HepG2 (cell line): ENCODE results near the gene HSPA1A. TPM values are rescaled to one million over a fixed set of nuclear protein-coding genes. Genes with fewer than 3 reads are reported as not detected.
A peak's percentile ranks its signal among the peaks of the same experiment; 100 is the strongest.

Experiments
- CHD2 ChIP-seq: IDR thresholded peaks from 2 replicates; pipeline ENCODE4 v1.6.1; 2011; ENCODE audit warnings: low read depth, low read length, improper control_type of control experiment
- FOXJ3 ChIP-seq: sonication (generic); formaldehyde crosslinking; IDR thresholded peaks from 2 replicates; pipeline ENCODE4 v1.4.0; 2020; ENCODE audit warnings: missing genetic modification reagents, mild to moderate bottlenecking, borderline replicate concordance
- HNF4A ChIP-seq: sonication (generic); formaldehyde crosslinking; IDR thresholded peaks from 2 replicates; pipeline ENCODE4 v1.4.0; 2020; ENCODE audit warnings: missing genetic modification reagents
- ISL2 ChIP-seq: sonication (generic); formaldehyde crosslinking; IDR thresholded peaks from 2 replicates; pipeline ENCODE4 v1.5.0; 2020; ENCODE audit warnings: missing genetic modification reagents
- NR2F1 ChIP-seq, 2 experiments: fragments of 450-650 bp in 1 of 2; formaldehyde crosslinking in 1 of 2; IDR thresholded peaks; 2 replicates each; pipeline versions ENCODE4 v1.5.0 to v1.6.1; 2016 to 2020; ENCODE audit warnings: mild to moderate bottlenecking in 1 of 2, missing compliant biosample characterization in 1 of 2, missing genetic modification reagents in 1 of 2, moderate library complexity in 1 of 2
- RARA ChIP-seq: IDR thresholded peaks from 2 replicates; pipeline ENCODE4 v1.6.1; 2016; ENCODE audit warnings: missing genetic modification reagents, missing compliant biosample characterization
- YEATS4 ChIP-seq: sonication (generic); formaldehyde crosslinking; IDR thresholded peaks from 2 replicates; pipeline ENCODE4 v1.4.0; 2020; ENCODE audit warnings: missing genetic modification reagents, borderline replicate concordance
- ZNF10 ChIP-seq: sonication (generic); formaldehyde crosslinking; IDR thresholded peaks from 2 replicates; pipeline ENCODE4 v1.4.0; 2020; ENCODE audit warnings: mild to moderate bottlenecking, low read depth, missing genetic modification reagents, borderline replicate concordance
- ZNF296 ChIP-seq: sonication (generic); formaldehyde crosslinking; conservative IDR thresholded peaks from 2 replicates; pipeline ENCODE4 v1.5.0; 2020; ENCODE audit warnings: mild to moderate bottlenecking, missing genetic modification reagents
- ZNF44 ChIP-seq: sonication (generic); formaldehyde crosslinking; IDR thresholded peaks from 2 replicates; pipeline ENCODE4 v1.5.1; 2020; ENCODE audit warnings: mild to moderate bottlenecking, missing genetic modification reagents
- ZNF598 ChIP-seq: sonication (generic); formaldehyde crosslinking; IDR thresholded peaks from 2 replicates; pipeline ENCODE4 v1.5.1; 2020; ENCODE audit warnings: mild to moderate bottlenecking, missing genetic modification reagents, borderline replicate concordance
- polyA plus RNA-seq, 8 experiments: library from polyadenylated mRNA; depleted of rRNA in 3 of 8; stranded (reverse) in 7 of 8; unstranded in 1 of 8; fragments of >200 nt; fragmentation: Illumina TruSeq in 4 of 8; extraction: Trizol in 4 of 8; gene quantifications; 2 replicates each; pipeline versions ENCODE4 v1.2.1 to v1.2.3, GENCODE V29; 2011 to 2016; ENCODE audit warnings: low read depth in 4 of 8, missing spikeins in 1 of 8, mixed read lengths in 1 of 8; ENCODE audit not compliant: insufficient read depth in 1 of 8
- total RNA-seq, 5 experiments: library from RNA; depleted of rRNA; stranded (reverse); fragments of >200 nt; fragmentation: Illumina TruSeq; extraction: Trizol; gene quantifications; 2 replicates each; pipeline ENCODE4 v1.2.3, GENCODE V29; 2016; ENCODE audit warnings: low read depth in 1 of 5
- TF ChIP-seq, protein P1 (sequence below): sonication (generic); formaldehyde crosslinking; IDR thresholded peaks from 2 replicates; pipeline ENCODE4 v1.4.0; 2020; ENCODE audit warnings: missing genetic modification reagents, borderline replicate concordance
- TF ChIP-seq, protein P2 (sequence below): sonication (generic); formaldehyde crosslinking; conservative IDR thresholded peaks from 2 replicates; pipeline ENCODE4 v1.4.0; 2020; ENCODE audit warnings: mild to moderate bottlenecking, missing genetic modification reagents, moderate library complexity
- TF ChIP-seq, protein P3 (sequence below), 2 experiments: sonication (generic) in 1 of 2; formaldehyde crosslinking in 1 of 2; IDR thresholded peaks; 2 replicates each; pipeline versions ENCODE4 v1.4.0 to v1.6.1; 2018 to 2020; ENCODE audit warnings: missing genetic modification reagents in 2 of 2, borderline replicate concordance in 1 of 2, low read depth in 1 of 2, mild to moderate bottlenecking in 1 of 2, missing biosample characterization in 1 of 2
- TF ChIP-seq, protein P4 (sequence below): sonication (generic); formaldehyde crosslinking; IDR thresholded peaks from 2 replicates; pipeline ENCODE4 v1.4.0; 2020; ENCODE audit warnings: missing genetic modification reagents, borderline replicate concordance
- TF ChIP-seq, protein P5 (sequence below): sonication (generic); formaldehyde crosslinking; IDR thresholded peaks from 2 replicates; pipeline ENCODE4 v1.5.1; 2020; ENCODE audit warnings: mild to moderate bottlenecking, missing genetic modification reagents, moderate library complexity

The HSPA1A gene
- total and polyA plus RNA-seq, 2 of the 13 experiments (the other 11 are each of a cell fraction or from before 2014, with no cell fraction given): 44.5 to 85.0 TPM

DNA sequence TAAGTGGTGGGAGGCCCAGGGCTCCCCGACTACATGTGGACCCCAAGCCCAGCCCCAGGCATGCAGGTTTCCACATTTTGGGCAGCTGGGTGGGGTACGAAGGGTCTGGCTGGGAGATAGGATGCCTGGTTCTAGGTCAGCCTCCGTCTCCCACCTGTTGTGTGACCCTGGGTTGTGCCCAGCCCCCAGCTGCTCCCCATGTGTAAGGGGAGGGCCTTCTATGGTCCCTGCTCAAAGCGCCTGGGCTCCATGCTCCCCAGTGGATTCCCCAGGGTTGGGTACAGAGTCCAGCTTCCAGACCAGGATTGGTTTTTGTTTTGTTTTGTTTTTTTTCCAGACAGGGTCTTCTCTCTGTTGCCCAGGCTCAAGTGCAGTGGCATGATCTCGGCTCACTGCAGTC, 37.1 kb upstream of the HSPA1A start (continued):
- TF ChIP-seq, protein P1, sequence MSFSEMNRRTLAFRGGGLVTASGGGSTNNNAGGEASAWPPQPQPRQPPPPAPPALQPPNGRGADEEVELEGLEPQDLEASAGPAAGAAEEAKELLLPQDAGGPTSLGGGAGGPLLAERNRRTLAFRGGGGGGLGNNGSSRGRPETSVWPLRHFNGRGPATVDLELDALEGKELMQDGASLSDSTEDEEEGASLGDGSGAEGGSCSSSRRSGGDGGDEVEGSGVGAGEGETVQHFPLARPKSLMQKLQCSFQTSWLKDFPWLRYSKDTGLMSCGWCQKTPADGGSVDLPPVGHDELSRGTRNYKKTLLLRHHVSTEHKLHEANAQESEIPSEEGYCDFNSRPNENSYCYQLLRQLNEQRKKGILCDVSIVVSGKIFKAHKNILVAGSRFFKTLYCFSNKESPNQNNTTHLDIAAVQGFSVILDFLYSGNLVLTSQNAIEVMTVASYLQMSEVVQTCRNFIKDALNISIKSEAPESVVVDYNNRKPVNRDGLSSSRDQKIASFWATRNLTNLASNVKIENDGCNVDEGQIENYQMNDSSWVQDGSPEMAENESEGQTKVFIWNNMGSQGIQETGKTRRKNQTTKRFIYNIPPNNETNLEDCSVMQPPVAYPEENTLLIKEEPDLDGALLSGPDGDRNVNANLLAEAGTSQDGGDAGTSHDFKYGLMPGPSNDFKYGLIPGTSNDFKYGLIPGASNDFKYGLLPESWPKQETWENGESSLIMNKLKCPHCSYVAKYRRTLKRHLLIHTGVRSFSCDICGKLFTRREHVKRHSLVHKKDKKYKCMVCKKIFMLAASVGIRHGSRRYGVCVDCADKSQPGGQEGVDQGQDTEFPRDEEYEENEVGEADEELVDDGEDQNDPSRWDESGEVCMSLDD (CRISPR knock-in tag): 0 out of 2 replicates have a peak, but pooled peaks have one; percentile 81
- TF ChIP-seq, protein P2, sequence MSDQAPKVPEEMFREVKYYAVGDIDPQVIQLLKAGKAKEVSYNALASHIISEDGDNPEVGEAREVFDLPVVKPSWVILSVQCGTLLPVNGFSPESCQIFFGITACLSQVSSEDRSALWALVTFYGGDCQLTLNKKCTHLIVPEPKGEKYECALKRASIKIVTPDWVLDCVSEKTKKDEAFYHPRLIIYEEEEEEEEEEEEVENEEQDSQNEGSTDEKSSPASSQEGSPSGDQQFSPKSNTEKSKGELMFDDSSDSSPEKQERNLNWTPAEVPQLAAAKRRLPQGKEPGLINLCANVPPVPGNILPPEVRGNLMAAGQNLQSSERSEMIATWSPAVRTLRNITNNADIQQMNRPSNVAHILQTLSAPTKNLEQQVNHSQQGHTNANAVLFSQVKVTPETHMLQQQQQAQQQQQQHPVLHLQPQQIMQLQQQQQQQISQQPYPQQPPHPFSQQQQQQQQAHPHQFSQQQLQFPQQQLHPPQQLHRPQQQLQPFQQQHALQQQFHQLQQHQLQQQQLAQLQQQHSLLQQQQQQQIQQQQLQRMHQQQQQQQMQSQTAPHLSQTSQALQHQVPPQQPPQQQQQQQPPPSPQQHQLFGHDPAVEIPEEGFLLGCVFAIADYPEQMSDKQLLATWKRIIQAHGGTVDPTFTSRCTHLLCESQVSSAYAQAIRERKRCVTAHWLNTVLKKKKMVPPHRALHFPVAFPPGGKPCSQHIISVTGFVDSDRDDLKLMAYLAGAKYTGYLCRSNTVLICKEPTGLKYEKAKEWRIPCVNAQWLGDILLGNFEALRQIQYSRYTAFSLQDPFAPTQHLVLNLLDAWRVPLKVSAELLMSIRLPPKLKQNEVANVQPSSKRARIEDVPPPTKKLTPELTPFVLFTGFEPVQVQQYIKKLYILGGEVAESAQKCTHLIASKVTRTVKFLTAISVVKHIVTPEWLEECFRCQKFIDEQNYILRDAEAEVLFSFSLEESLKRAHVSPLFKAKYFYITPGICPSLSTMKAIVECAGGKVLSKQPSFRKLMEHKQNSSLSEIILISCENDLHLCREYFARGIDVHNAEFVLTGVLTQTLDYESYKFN (CRISPR knock-in tag): peak; percentile 75
- TF ChIP-seq HNF4A: peak; percentile 76
- TF ChIP-seq ZNF296 (CRISPR knock-in tag): no peak
- TF ChIP-seq CHD2: no peak
- TF ChIP-seq ZNF10 (CRISPR knock-in tag): no peak
- TF ChIP-seq, protein P3, sequence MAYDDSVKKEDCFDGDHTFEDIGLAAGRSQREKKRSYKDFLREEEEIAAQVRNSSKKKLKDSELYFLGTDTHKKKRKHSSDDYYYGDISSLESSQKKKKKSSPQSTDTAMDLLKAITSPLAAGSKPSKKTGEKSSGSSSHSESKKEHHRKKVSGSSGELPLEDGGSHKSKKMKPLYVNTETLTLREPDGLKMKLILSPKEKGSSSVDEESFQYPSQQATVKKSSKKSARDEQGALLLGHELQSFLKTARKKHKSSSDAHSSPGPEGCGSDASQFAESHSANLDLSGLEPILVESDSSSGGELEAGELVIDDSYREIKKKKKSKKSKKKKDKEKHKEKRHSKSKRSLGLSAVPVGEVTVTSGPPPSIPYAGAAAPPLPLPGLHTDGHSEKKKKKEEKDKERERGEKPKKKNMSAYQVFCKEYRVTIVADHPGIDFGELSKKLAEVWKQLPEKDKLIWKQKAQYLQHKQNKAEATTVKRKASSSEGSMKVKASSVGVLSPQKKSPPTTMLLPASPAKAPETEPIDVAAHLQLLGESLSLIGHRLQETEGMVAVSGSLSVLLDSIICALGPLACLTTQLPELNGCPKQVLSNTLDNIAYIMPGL (CRISPR knock-in tag; IDR thresholded peaks at IDR 0.05; ENCODE audit: borderline replicate concordance in 1 of 2, low read depth in 1 of 2): 0 out of 4 replicates have a peak, but pooled peaks of 1 of the 2 experiments have one; percentile 29
- TF ChIP-seq RARA (CRISPR knock-in tag): peak; percentile 22; the same call in 1 of the 2 replicates
- TF ChIP-seq YEATS4 (CRISPR knock-in tag): no peak
- 0 out of 2 replicates have a peak, but pooled peaks have one; percentile 47 for TF ChIP-seq FOXJ3 (CRISPR knock-in tag)
- TF ChIP-seq ZNF598 (CRISPR knock-in tag): 0 out of 2 replicates have a peak, but pooled peaks have one; percentile 62
- TF ChIP-seq, protein P4, sequence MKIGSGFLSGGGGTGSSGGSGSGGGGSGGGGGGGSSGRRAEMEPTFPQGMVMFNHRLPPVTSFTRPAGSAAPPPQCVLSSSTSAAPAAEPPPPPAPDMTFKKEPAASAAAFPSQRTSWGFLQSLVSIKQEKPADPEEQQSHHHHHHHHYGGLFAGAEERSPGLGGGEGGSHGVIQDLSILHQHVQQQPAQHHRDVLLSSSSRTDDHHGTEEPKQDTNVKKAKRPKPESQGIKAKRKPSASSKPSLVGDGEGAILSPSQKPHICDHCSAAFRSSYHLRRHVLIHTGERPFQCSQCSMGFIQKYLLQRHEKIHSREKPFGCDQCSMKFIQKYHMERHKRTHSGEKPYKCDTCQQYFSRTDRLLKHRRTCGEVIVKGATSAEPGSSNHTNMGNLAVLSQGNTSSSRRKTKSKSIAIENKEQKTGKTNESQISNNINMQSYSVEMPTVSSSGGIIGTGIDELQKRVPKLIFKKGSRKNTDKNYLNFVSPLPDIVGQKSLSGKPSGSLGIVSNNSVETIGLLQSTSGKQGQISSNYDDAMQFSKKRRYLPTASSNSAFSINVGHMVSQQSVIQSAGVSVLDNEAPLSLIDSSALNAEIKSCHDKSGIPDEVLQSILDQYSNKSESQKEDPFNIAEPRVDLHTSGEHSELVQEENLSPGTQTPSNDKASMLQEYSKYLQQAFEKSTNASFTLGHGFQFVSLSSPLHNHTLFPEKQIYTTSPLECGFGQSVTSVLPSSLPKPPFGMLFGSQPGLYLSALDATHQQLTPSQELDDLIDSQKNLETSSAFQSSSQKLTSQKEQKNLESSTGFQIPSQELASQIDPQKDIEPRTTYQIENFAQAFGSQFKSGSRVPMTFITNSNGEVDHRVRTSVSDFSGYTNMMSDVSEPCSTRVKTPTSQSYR: peak; percentile 23; the same call in 1 of the 2 replicates
- TF ChIP-seq NR2F1 (CRISPR knock-in tag; IDR thresholded peaks at IDR 0.05): peak in 1 of 2 experiments; percentile 25; a peak in 1 of 4 replicates
- TF ChIP-seq ISL2 (CRISPR knock-in tag): 0 out of 2 replicates have a peak, but pooled peaks have one; percentile 17
- no peak for TF ChIP-seq ZNF44 (CRISPR knock-in tag)
- TF ChIP-seq, protein P5, sequence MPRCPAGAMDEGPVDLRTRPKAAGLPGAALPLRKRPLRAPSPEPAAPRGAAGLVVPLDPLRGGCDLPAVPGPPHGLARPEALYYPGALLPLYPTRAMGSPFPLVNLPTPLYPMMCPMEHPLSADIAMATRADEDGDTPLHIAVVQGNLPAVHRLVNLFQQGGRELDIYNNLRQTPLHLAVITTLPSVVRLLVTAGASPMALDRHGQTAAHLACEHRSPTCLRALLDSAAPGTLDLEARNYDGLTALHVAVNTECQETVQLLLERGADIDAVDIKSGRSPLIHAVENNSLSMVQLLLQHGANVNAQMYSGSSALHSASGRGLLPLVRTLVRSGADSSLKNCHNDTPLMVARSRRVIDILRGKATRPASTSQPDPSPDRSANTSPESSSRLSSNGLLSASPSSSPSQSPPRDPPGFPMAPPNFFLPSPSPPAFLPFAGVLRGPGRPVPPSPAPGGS: no peak
